Occipital lobe (tissue), 2 donors: ENCODE measurements around the gene HSF2BP. TPM values are rescaled to one million over a fixed set of nuclear protein-coding genes. Genes with fewer than 3 reads are reported as not detected.
"Not testable (repeated sequence)": the region's sequence is repeated elsewhere in the genome, so short reads cannot be mapped to it uniquely, and the experiment has no call there.

Experiments used
- DNase-seq: peaks from one replicate; lab custom pipeline; 2025; lab: John Stamatoyannopoulos, UW
- total RNA-seq: library from RNA; depleted of rRNA; stranded (reverse); fragments of >200 nt; gene quantifications from one replicate; pipeline ENCODE4 v1.2.3, GENCODE V29; 2014

HSF2BP gene
- total RNA-seq, 1 donor from 2014 or later, result 3.9 TPM

DNA sequence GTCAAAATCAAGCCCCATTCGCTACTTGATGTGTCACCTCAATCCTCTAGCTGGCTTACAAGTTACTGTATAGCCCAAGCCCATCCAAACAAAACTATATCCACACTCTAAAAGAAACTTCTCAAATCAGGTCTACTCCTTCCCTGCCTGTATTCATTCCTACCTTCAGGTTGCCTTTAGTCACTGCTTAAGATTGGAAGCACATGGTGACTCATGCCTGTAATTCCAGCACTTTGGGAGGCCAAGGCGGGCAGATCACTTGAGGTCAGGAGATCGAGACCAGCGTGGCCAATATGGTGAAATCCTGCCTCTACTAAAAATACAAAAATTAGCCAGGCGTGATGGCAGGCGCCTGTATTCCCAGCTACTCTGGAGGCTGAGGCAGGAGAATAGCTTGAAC lies 7.4 kb downstream of the HSF2BP start:
- DNase-seq, result not testable (repeated sequence)

DNA sequence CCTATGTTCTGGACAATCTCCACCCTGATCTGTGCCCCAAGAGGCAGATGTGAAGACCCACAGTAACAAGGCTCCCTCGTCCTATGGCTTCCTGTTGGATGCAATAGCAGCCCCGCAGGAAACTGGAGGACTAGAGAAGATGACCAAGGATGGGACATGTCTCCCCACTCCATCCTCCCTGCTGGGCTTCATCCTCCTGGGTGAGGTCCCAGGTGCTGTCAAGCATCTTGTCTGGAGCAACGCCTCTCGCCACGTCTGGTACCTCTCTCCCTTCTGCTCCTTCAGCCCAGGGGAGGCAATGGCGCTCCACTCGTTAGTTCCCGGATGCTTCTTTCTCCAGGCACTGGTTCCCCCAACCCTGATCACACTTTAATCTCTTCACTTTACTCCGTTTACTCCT lies 11.1 kb downstream of the HSF2BP start:
- DNase-seq, result no peak

DNA sequence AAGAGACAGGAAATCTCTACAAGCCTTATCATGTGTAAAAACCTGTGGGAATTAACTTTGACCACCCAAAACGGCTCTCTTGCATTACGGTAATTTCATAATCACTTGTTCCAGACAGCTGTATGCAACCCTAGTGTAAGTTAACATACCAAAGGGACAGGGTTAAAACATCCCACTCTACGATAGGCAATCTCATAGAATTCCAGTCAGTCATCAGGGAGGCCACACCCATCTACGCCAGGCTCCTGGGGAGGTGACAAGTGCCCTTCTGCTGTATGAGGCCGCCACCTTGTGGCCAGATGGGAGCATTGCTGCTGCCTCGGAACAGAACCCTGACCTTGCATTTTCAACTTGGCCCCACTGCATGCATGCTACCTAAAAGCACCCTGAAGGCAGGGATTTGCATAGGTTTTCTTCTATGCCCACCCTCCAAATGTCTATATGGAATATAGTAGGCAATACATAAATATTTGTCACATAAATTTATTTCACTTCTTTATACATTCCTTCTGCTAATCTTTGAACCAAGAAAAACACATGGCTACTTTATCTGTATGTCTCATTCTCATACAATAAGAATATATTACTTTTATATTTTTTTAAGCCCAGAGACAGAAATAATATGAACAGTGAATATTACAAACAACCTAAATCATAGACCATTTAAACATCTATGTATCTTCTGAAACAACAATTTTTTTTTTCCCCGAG lies 12.6 kb downstream of the HSF2BP start:
- DNase-seq, result peak; percentile 76

DNA sequence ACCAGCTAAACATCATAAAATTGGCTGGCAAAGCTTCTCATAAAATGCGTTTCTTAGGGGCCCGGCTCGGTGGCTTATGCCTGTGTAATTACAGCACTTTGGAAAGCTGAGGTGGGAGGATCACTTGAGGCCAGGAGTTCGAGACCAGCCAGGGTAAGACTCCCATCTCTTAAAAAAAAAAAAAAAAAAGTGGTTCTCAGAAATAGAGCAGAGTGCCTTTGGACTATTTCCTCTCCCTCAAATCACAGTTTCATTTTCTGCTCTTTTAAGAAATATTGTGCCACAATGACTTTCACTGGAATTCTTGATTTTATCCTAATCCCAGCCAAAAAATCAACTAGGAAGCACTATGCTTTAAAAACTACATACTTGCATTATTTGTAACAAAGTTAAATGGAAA lies 13.3 kb downstream of the HSF2BP start:
- DNase-seq, result no peak

DNA sequence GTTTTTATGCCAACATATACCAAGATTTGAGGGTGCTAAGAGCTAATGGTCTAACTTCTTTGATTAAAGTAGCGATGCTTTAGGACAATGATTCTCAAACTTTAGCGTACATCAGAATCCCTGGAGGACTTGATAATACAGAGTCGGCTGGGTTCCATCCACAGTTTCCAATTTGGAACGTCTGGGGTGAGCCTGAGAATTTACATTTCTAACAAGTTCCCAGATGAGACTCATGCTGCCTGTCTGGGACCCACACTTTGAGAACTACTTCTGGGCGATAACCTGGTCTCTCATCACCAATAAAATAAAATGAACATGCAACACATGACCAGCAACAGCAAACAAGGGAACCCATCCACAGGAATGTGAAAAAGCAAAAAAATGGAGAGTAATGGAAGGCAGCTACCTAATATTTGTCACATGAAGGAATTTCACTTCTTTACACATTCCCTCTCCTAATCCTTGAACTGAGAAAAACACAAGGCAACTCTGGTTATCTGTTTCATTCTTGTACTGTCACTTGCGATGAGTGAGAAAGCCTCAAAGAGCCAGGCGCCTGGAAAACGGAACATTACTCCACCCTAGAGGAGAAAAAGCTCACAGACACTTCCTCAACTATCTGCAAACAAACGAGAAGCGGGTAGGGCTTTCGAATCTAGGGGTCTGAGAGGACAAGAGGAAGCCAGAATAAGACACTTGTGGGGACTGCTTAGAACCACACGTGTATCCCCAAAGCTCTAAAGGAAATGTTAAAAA lies 14.0 kb downstream of the HSF2BP start:
- DNase-seq, result no peak

DNA sequence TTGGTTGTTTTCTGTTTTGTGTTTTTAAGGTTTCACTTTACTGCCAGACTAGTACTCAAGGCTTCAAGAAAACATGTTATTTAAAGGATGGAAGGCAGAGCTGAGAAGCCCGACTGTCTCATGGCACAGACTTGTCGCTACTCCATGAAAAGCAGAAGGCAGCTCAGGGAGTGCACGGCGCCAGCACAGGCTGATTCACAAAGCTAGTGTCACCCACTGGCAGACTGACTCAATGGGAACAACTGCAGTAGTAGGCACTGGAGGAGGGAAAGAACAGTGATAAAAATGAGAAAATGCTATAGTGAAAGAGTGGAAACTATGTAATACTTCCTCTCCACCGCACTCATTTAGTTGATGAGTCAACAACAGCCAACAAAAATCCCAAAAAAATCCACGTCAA lies 14.7 kb downstream of the HSF2BP start:
- peak; percentile 51 for DNase-seq

DNA sequence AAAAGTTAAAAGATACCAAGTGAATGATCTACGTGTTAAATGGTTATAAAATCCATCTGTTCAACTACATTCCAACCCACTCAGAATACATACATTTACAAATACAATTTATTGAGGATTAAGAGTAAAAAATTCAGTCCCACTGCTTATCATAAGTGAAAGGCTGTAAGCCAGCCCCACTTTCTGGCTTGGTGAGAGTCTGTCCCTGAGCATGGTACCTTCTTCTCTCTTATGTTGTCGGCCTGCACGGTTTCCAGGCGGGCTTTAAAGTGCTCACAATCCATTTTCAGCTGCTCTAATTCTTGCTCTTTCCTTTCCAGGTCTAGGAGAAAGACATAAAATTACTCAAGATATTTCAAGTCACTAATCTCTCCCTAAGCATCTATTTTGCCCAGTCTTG lies 15.2 kb downstream of the HSF2BP start:
- DNase-seq, result no peak

DNA sequence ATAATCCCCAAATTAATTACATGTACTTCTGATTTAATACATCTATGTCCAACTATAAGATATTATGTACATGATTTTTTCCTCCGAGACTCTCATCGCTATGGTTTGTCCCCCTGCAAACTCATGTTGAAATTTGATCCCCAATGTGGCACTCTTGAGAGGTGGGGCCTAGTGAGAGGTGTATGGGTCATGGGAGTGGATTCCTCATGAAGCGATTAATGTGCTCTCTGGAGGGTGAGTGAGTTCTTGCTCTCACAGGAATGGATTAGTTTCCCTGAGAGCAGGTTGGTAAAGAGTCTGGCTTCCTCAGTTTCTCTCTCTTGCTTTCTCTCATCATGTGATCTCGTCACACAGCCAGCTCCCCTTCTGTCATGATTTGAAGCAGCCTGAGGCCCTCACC lies 16.1 kb downstream of the HSF2BP start:
- DNase-seq, result no peak

DNA sequence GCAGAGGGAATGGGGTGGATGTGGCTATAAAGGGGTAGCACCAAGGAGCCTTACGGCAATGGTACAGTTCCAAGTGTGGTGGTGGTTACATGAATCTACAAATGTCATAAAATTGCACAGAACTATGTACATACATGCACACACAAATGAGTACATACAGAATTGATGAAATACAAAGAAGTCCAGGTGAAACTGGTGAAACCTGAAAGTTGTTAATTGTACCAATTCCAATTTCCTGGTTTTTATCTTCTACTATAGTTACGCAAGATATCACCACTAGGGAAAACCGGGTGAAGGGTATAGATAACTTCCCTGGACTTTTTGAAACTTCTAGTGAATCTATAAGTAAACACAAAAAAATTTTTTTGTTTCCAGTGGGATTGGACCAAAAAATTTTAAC lies 18.9 kb downstream of the HSF2BP start:
- no peak for DNase-seq

DNA sequence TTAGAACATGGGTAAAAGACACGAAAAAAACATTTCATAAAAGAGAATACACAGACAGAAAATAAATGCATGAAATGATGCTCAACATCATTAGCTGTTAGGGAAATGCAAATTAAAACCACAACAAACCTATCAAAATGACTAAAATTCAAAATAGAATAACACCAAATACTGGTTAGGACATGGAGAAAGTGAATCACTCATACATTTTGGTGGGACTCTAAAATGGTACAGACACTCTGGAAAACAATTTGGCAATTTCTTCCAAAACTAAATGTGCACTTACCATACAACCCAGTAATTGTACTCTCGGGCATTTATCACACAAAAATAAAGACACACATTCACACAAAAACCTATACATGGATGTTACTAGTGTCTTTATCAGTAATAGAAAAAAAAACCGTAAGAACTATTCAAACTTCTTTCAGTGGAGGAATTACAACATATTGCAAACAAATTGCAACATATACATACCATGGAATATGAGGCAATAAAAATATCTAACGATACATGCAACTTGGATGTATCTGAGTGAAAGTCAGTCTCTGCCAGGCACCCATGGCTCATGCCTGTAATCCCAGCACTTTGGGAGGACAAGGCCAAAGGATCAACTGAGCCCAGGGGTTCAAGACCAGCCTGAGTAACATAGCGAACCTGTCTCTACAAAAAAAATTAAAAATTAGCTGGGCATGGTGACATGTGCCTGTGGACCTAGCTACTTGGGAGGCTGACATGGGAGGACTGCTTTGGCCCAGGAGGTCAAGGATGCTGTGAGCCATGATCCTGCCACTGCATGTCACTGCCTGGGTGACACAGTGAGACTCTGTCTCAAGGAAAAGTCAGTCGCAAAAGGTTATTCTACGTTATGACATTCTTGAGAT lies 19.6 kb downstream of the HSF2BP start:
- no peak for DNase-seq

DNA sequence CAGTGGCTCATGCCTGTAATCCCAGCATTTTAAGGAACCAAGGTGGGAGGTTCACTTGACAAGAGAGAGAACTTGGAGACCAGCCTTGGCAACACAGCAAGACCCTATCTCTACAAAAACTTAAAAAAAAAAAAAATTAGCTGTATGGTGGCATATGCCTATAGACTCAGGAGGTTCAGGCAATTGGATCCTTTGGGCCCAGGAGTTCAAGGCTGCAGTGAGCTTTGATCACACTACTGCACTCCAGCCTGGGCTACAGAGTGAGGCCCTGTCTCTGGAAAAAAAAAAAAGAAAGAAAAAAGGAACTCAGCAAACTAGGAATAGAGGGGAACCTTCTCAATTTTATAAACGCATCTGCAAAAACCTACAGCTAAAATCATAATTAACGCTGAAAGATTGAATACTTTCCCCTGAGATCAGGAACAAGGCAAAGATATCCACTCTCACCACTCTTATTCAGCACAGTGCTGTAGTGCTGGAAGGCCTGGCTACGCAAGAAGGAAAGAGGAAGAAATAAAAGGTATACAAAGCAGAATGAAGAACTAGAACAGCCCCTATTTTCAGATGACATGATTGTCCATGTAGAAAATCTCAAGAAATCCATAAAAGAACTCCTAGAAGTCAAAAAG lies 21.6 kb downstream of the HSF2BP start:
- DNase-seq, result no peak

DNA sequence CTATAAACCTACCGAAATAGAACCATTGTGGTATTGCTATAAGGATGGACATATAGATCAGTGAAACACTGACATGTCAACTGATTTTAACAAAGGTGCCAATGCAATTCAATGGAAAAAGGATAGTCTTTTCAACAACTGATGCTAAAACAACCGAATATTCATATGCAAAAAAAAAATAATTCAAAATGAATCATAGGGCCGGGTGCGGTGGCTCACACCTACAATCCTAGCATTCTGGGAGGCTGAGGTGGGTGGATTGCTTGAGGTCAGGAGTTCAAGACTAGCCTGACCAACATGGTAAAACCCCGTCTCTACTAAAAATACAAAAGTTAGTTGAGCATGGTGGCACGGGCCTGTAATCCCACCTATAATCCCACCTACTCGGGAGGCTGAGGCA lies 23.9 kb downstream of the HSF2BP start:
- no peak for DNase-seq

DNA sequence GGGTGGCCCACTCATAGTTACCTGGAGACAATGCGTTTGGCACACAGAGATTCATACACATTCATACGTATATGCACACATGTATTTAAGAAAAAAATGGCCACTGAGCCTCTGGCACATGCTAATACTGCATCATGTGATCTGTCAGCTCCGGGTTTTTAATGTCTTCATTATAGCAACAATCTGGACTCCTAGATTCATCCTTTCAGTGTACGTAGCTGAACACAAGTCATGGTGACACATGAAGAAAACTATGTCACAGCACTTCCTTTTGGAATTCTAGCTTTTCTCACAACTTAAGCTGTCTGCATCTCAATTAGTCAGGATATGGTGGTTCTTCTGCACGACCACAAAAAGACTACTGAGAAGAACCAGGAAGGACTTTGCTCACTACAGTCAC lies 24.7 kb downstream of the HSF2BP start:
- DNase-seq, result no peak

DNA sequence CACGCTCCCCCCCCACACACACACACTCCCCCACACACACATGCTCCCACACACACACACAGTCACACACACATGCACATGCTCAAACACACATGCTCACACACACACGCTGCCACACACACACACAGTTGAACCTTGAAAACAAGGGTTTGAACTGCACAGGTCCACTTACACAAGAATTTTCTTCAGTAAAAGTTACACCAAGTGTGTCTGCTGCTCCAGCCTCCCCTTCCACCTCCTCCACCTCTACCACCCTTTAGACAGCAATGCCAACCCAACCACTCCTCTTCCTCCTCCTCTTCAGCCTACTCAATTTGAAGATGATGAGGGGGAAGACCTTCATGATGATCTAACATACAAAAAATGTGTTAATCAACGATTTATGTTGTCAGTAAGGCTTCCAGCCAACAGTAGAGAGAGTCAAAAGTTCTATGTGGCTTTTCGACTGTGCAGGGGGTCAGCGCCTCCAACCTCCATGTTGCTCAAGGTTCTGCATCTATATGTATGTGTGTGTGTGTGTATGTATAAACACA lies 26.8 kb downstream of the HSF2BP start:
- DNase-seq, result no peak

DNA sequence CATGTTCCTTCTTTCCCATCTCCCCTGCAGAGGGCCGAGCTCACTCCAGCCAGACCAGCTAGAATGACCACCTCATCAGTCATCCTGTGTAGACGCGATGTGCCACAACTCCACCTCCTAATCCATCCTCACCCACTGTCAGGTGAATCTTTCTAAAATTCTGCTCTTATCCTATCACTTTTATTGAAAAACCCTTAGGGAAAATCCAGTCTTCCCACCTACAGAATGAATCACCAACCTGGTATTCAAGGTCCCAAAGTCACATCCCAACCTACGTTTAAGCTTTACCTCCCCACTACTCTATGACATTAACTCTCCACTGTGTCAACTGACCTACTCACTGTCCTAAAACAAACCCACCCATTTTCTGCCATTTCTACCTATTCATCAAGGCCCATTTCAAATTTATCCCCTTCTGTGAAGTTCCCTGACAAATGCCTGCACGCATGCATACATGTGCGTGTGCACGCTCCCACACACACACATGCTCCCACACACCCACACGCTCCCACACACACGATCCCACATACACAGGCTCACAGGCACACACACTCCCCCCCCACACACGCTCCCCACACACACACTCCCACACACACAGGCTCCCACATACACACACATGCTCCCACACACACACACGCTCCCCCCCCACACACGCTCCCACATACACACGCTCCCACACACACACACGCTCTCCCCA lies 27.7 kb downstream of the HSF2BP start:
- DNase-seq, result no peak

DNA sequence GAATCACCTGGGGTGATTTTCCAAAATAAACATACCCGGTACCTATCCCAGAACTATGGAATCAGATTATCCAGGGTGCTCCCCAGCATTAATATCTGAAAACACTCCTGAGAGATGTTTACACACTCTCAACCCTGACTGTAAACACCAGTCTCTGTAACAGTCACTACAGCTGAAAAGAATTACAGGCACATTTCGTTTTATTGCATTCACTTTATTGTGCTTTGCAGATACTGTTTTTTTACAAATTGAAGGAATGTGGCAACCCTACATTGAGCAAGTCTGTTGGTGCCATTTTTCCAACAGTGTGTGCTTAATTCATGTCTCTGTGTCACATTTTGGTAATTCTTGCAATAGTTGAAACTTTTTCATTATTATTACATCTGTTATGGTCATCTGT lies 31.8 kb downstream of the HSF2BP start:
- no peak for DNase-seq

DNA sequence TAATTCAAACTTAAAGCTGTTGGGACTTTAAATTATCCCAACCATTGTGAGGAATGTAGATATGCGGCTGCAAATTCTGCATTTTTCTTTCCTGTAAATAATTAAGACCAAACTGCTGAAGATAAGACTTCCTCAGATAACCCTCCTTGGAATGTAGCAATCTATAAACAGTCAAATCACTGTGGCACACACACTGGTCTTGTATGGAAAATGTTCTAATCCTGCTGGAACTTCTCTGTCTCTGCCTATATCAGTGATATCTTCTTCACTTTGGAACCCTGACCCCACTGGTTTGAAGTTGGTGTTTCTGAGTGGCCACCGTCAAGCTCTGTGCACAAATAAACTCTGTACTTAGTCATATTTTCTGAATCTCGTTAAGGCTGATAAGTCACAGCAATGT lies 32.9 kb downstream of the HSF2BP start:
- no peak for DNase-seq

DNA sequence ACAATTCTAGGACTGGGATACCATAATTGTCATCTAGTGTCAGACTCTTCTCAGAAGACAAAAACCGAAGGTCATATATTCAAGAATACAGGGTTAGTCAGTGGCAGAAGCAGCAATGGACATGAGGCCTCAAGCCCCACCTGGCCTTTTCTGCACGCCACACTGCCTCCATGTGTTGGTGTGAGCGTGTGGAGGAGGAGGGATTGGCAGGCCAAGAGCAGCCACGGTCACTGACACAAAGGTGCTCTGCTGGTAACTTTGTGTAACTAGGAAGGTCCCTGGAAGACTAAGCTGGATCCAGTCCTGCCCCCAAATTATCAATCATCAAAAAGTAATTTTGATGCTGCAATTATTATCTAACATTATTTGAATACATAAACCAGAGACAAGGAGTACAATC lies 34.9 kb downstream of the HSF2BP start:
- no peak for DNase-seq

DNA sequence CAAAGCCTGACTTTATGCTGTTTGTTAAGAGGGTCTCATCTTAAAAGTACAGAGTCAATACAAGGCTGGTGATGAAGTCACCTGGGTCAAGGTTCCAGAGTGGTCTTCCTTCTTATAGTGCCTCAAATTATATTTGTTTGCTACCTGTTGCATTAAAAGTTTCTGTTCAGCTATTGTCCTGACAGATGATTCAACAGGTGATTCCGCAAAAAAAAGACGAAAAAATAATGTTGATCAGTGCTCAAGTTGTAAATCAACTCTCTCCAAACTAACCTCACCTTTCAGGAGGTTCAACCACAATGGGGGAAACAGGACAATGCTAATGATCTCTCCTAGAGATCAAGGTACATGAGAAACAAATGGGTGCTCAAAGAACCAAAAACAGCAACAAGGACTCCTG lies 35.7 kb downstream of the HSF2BP start:
- no peak for DNase-seq

DNA sequence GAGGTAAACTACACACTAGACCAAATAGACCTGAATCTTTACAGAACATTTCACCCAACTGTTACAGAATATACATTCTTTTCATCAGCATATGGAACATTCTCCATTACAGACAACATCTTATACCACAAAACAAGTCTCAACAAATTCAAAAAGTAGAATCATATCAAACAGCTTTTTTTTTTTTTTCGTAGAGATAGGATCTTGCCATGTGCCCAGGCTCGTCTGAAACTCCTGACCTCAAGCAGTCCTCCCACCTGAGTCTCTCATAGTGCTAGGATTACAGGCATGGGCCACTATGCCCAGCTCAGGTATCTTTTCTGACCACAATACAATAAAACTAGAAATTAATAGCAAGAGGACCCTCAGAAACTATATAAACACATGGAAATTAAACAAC lies 36.5 kb downstream of the HSF2BP start:
- no peak for DNase-seq

DNA sequence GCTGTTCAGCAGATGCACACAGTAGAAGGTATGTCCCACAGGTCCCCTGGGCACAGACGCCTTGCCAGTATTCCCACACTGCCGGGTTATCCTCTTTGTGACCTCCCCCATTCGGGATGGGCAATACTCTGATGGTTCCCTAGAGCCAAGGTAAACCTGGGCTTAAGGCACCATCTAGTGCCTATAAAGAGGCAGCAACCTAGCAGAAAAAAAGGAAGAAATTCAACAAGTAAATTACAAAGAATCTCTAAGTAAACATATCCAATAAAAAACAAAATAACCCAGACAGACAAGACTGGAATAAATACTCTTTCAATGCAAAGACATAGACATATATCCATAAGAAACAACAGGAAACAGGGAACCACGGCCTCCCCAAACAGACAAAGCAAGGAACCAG lies 39.4 kb downstream of the HSF2BP start:
- DNase-seq, result no peak
